ENCODE data around the gene DESI1. TPM values are rescaled to one million over a fixed set of nuclear protein-coding genes. Genes with fewer than 3 reads are reported as not detected.

The DESI1 gene
- total and polyA plus RNA-seq, 2 donors (not counting 1 experiment from before 2014, with no cell fraction given) = 17.3 to 26.3 TPM

GRCh38 chr22:41579997-41580355, 40.9 kb downstream of the DESI1 start:
- Mint-ChIP-seq H3K4me3 (no peak overlapping the region), H3K27me3 (no peaks in the 10 kb centered on the region), H3K9me3 (ENCODE audit: insufficient read depth) (no peaks in the 10 kb centered on the region), H3K4me1 (no peaks in the 10 kb centered on the region), H3K27ac (no peak overlapping the region)
- ATAC-seq (ENCODE audit: low read depth) (no peak), DNase-seq (no peak)
- ChIA-PET POLR2A (no interaction called here), CTCF (no interaction called here)
- H3K9ac ChIP-seq (ENCODE audit: low read length) = no peak overlapping the region
- H3K9me3 ChIP-seq (ENCODE audit: control extremely low read depth in 1 of 3, control insufficient read depth in 2 of 3, insufficient read depth in 1 of 3, low read length in 2 of 3) = no peaks in the 10 kb centered on the region
- H3K4me2 ChIP-seq (replicated peaks; ENCODE audit: low read depth, low read length, poor library complexity, severe bottlenecking) = no peak overlapping the region
- no peaks in the 10 kb centered on the region for H4K20me1 ChIP-seq (ENCODE audit: control insufficient read depth, insufficient read depth, low read length, poor library complexity, severe bottlenecking)
- no peaks in the 10 kb centered on the region for H3K4me1 ChIP-seq (ENCODE audit: control insufficient read depth in 2 of 2, insufficient read depth in 2 of 2, low read length in 2 of 2)
- H3K27ac ChIP-seq (ENCODE audit: low read length in 2 of 2) = no peak overlapping the region
- intact Hi-C loops (cut with micrococcal nuclease) = no loop called here
- TF ChIP-seq CTCF (IDR thresholded peaks at IDR 0.05) (no peak), EZH2 (IDR thresholded peaks at IDR 0.05; ENCODE audit: borderline replicate concordance, insufficient read depth, low read depth, low read length, poor library complexity, severe bottlenecking) (no peak)
- no peak overlapping the region for H3K4me3 ChIP-seq (ENCODE audit: control extremely low read depth in 1 of 5, extremely low read depth in 1 of 5, insufficient read depth in 1 of 5, low read depth in 2 of 5, low read length in 4 of 5)
- no peaks in the 10 kb centered on the region for H3K79me2 ChIP-seq (ENCODE audit: control insufficient read depth, insufficient read depth, low read length)
- H2AFZ ChIP-seq (ENCODE audit: insufficient read depth, low read depth, low read length, poor library complexity, severe bottlenecking) = no peak overlapping the region
- peaks cover 0 to 22% of the 10 kb centered on the region in 2 experiments for H3K36me3 ChIP-seq (replicated peaks in 1 of 2; ENCODE audit: control extremely low read depth in 1 of 2, control insufficient read depth in 1 of 2, extremely low read depth in 1 of 2, insufficient read depth in 2 of 2, low read length in 1 of 2)
- H3K27me3 ChIP-seq (replicated peaks in 1 of 4; ENCODE audit: control extremely low read depth in 1 of 4, control insufficient read depth in 3 of 4, insufficient read depth in 4 of 4, low read length in 3 of 4) = no peaks in the 10 kb centered on the region
- 97% methylated on average over 6 of the region's 6 CpGs for WGBS (ENCODE audit: insufficient coverage)

- H3K4me3 Mint-ChIP-seq = no peak overlapping the region
- H3K9ac ChIP-seq (ENCODE audit: low read length) = no peak overlapping the region
- no peaks in the 10 kb centered on the region for H3K4me1 Mint-ChIP-seq
- CTCF ChIA-PET = no interaction called here
- H3K27ac Mint-ChIP-seq = no peak overlapping the region
- H3K9me3 ChIP-seq (ENCODE audit: control extremely low read depth in 1 of 3, control insufficient read depth in 2 of 3, insufficient read depth in 1 of 3, low read length in 2 of 3) = no peaks in the 10 kb centered on the region
- H3K4me2 ChIP-seq (replicated peaks; ENCODE audit: low read depth, low read length, poor library complexity, severe bottlenecking) = no peak overlapping the region
- H3K27ac ChIP-seq (ENCODE audit: low read length in 2 of 2) = no peak overlapping the region
- ATAC-seq (ENCODE audit: low read depth) (no peak), DNase-seq (no peak)
- H4K20me1 ChIP-seq (ENCODE audit: control insufficient read depth, insufficient read depth, low read length, poor library complexity, severe bottlenecking) = no peaks in the 10 kb centered on the region
- no peaks in the 10 kb centered on the region for H3K79me2 ChIP-seq (ENCODE audit: control insufficient read depth, insufficient read depth, low read length)
- intact Hi-C loops (cut with micrococcal nuclease) = no loop called here
- no peak overlapping the region for H3K4me3 ChIP-seq (ENCODE audit: control extremely low read depth in 1 of 5, extremely low read depth in 1 of 5, insufficient read depth in 1 of 5, low read depth in 2 of 5, low read length in 4 of 5)
- H3K27me3 Mint-ChIP-seq = no peaks in the 10 kb centered on the region
- TF ChIP-seq CTCF (IDR thresholded peaks at IDR 0.05) = no peak
- no peak for TF ChIP-seq EZH2 (IDR thresholded peaks at IDR 0.05; ENCODE audit: borderline replicate concordance, insufficient read depth, low read depth, low read length, poor library complexity, severe bottlenecking)
- H3K36me3 ChIP-seq (replicated peaks in 1 of 2; ENCODE audit: control extremely low read depth in 1 of 2, control insufficient read depth in 1 of 2, extremely low read depth in 1 of 2, insufficient read depth in 2 of 2, low read length in 1 of 2) = peaks cover 0 to 22% of the 10 kb centered on the region in 2 experiments
- POLR2A ChIA-PET = interaction anchor here (0.6 kb wide), 1 partner anchor 315 kb away, joined by 3 read pairs; no protein-coding TSS in a partner anchor
- H3K4me1 ChIP-seq (ENCODE audit: control insufficient read depth in 2 of 2, insufficient read depth in 2 of 2, low read length in 2 of 2) = no peaks in the 10 kb centered on the region
- 99% methylated on average over 12 of the region's 12 CpGs for WGBS (ENCODE audit: insufficient coverage)
- H2AFZ ChIP-seq (ENCODE audit: insufficient read depth, low read depth, low read length, poor library complexity, severe bottlenecking) = no peak overlapping the region
- H3K9me3 Mint-ChIP-seq (ENCODE audit: insufficient read depth) = no peaks in the 10 kb centered on the region
- H3K27me3 ChIP-seq (replicated peaks in 1 of 4; ENCODE audit: control extremely low read depth in 1 of 4, control insufficient read depth in 3 of 4, insufficient read depth in 4 of 4, low read length in 3 of 4) = no peaks in the 10 kb centered on the region
Observed at GRCh38 chr22:41579297-41579996, 41.4 kb downstream of the DESI1 start.

All from B cell (primary cell).